Measurements from ENCODE around the gene DENND2A.
A peak's percentile ranks its signal among the peaks of the same experiment; 100 is the strongest.

The DENND2A gene

GRCh38 chr7:140485500-140486265 is 154.9 kb downstream of the DENND2A start:
- WGBS (ENCODE audit: extremely low coverage, insufficient coverage, low lambda C conversion rate): no CpG with 5 or more reads among the region's 14 CpGs
- Histone ChIP-seq H2AK5ac (ENCODE audit: low read length) (peak overlapping the region; percentile 76), H3K36me3 (ENCODE audit: control insufficient read depth, insufficient read depth, low read length) (no peaks in the 10 kb centered on the region), H4K5ac (ENCODE audit: low read length) (peak overlapping the region; percentile 21), H3K4me2 (ENCODE audit: low read length) (no peak overlapping the region), H4K8ac (ENCODE audit: low read depth, low read length) (no peak overlapping the region), H3K56ac (ENCODE audit: low read length) (peak overlapping the region; percentile 87), H3K27me3 (ENCODE audit: insufficient read depth, low read length, poor library complexity) (no peaks in the 10 kb centered on the region), H3K9ac (ENCODE audit: low read length) (peak overlapping the region; percentile 53), H3K79me1 (ENCODE audit: low read length) (no peaks in the 10 kb centered on the region), H3K18ac (ENCODE audit: low read length) (peak overlapping the region; percentile 84), H2BK15ac (replicated peaks; ENCODE audit: low read depth) (no peak overlapping the region), H3K27ac (ENCODE audit: low read depth, low read length) (peak overlapping the region; percentile 86), H3K79me2 (ENCODE audit: control insufficient read depth, insufficient read depth, low read length) (no peaks in the 10 kb centered on the region), H3K4ac (ENCODE audit: low read depth, low read length) (peak overlapping the region; percentile 7), H2BK5ac (ENCODE audit: low read length) (peak overlapping the region; percentile 97), H2BK120ac (ENCODE audit: low read depth, low read length) (peak overlapping the region; percentile 92), H3K4me3 (ENCODE audit: low read length) (no peak overlapping the region), H3K4me1 (ENCODE audit: control insufficient read depth, low read depth, low read length) (peaks cover 6% of the 10 kb centered on the region), H3K23ac (ENCODE audit: low read length) (peak overlapping the region; percentile 76)
- DNase-seq: peak; percentile 42

- Histone ChIP-seq H3K79me1 (ENCODE audit: low read length) (no peaks in the 10 kb centered on the region), H2BK15ac (replicated peaks; ENCODE audit: low read depth) (no peak overlapping the region), H3K27me3 (ENCODE audit: insufficient read depth, low read length, poor library complexity) (no peaks in the 10 kb centered on the region), H3K18ac (ENCODE audit: low read length) (peak overlapping the region; percentile 39), H3K23ac (ENCODE audit: low read length) (peak overlapping the region; percentile 76), H3K4ac (ENCODE audit: low read depth, low read length) (peak overlapping the region; percentile 7), H2BK120ac (ENCODE audit: low read depth, low read length) (peak overlapping the region; percentile 92), H3K27ac (ENCODE audit: low read depth, low read length) (peak overlapping the region; percentile 86), H4K5ac (ENCODE audit: low read length) (peak overlapping the region; percentile 21), H3K4me1 (ENCODE audit: control insufficient read depth, low read depth, low read length) (peaks cover 6% of the 10 kb centered on the region), H2BK5ac (ENCODE audit: low read length) (peak overlapping the region; percentile 97), H2AK5ac (ENCODE audit: low read length) (peak overlapping the region; percentile 76), H3K56ac (ENCODE audit: low read length) (peak overlapping the region; percentile 87), H4K8ac (ENCODE audit: low read depth, low read length) (no peak overlapping the region), H3K36me3 (ENCODE audit: control insufficient read depth, insufficient read depth, low read length) (no peaks in the 10 kb centered on the region), H3K4me2 (ENCODE audit: low read length) (no peak overlapping the region), H3K79me2 (ENCODE audit: control insufficient read depth, insufficient read depth, low read length) (no peaks in the 10 kb centered on the region), H3K9ac (ENCODE audit: low read length) (peak overlapping the region; percentile 53), H3K4me3 (ENCODE audit: low read length) (no peak overlapping the region)
- DNase-seq: peak; percentile 81
- WGBS (ENCODE audit: extremely low coverage, insufficient coverage, low lambda C conversion rate): no CpG with 5 or more reads among the region's 5 CpGs
These were observed 155.6 kb downstream of the DENND2A start for GRCh38 chr7:140484951-140485499.

- no peak overlapping the region for H2BK15ac ChIP-seq (replicated peaks; ENCODE audit: low read depth)
- no peaks in the 10 kb centered on the region for H3K27me3 ChIP-seq (ENCODE audit: insufficient read depth, low read length, poor library complexity)
- peak overlapping the region; percentile 61 for H3K27ac ChIP-seq (ENCODE audit: low read depth, low read length)
- H3K4me1 ChIP-seq (ENCODE audit: control insufficient read depth, low read depth, low read length): peaks cover 8% of the 10 kb centered on the region
- H3K18ac ChIP-seq (ENCODE audit: low read length): peak overlapping the region; percentile 39
- no peaks in the 10 kb centered on the region for H3K79me1 ChIP-seq (ENCODE audit: low read length)
- H3K9ac ChIP-seq (ENCODE audit: low read length): no peak overlapping the region
- H3K36me3 ChIP-seq (ENCODE audit: control insufficient read depth, insufficient read depth, low read length): no peaks in the 10 kb centered on the region
- WGBS (ENCODE audit: extremely low coverage, insufficient coverage, low lambda C conversion rate): no CpG with 5 or more reads among the region's 3 CpGs
- H3K4ac ChIP-seq (ENCODE audit: low read depth, low read length): peak overlapping the region; percentile 48
- no peak overlapping the region for H4K5ac ChIP-seq (ENCODE audit: low read length)
- H3K79me2 ChIP-seq (ENCODE audit: control insufficient read depth, insufficient read depth, low read length): no peaks in the 10 kb centered on the region
- DNase-seq: peak; percentile 89
- H3K56ac ChIP-seq (ENCODE audit: low read length): peak overlapping the region; percentile 20
- no peak overlapping the region for H3K4me2 ChIP-seq (ENCODE audit: low read length)
- H2AK5ac ChIP-seq (ENCODE audit: low read length): no peak overlapping the region
- peak overlapping the region; percentile 51 for H2BK120ac ChIP-seq (ENCODE audit: low read depth, low read length)
- peak overlapping the region; percentile 70 for H2BK5ac ChIP-seq (ENCODE audit: low read length)
- no peak overlapping the region for H4K8ac ChIP-seq (ENCODE audit: low read depth, low read length)
- no peak overlapping the region for H3K23ac ChIP-seq (ENCODE audit: low read length)
- no peak overlapping the region for H3K4me3 ChIP-seq (ENCODE audit: low read length)
These were observed 156.1 kb downstream of the DENND2A start for GRCh38 chr7:140484479-140484878.

- peak overlapping the region; percentile 0 for H3K23ac ChIP-seq (ENCODE audit: low read length)
These were observed 160.9 kb downstream of the DENND2A start for GRCh38 chr7:140479739-140480084.

GRCh38 chr7:140479062-140479738 is 161.4 kb downstream of the DENND2A start, which contains the start of gene MKRN1:
MKRN1 (minus strand) TSS chr7:140479505; CDS start chr7:140479344, 161 bp downstream.
- Histone ChIP-seq H4K8ac (ENCODE audit: low read depth, low read length) (peak within 1 kb of the TSS; percentile 58), H4K5ac (ENCODE audit: low read length) (peak within 1 kb of the TSS; percentile 73), H3K56ac (ENCODE audit: low read length) (peak within 1 kb of the TSS; percentile 95), H3K27me3 (ENCODE audit: insufficient read depth, low read length, poor library complexity) (no peaks in the 10 kb centered on the region), H2AK5ac (ENCODE audit: low read length) (no peak within 1 kb of the TSS), H3K36me3 (ENCODE audit: control insufficient read depth, insufficient read depth, low read length) (no peaks in the 10 kb centered on the region), H2BK15ac (replicated peaks; ENCODE audit: low read depth) (no peak within 1 kb of the TSS), H3K4me3 (ENCODE audit: low read length) (peak within 1 kb of the TSS; percentile 90), H3K79me2 (ENCODE audit: control insufficient read depth, insufficient read depth, low read length) (peaks cover 44% of the 10 kb centered on the region), H3K4ac (ENCODE audit: low read depth, low read length) (peak within 1 kb of the TSS; percentile 21), H3K27ac (ENCODE audit: low read depth, low read length) (peak within 1 kb of the TSS; percentile 96), H2BK120ac (ENCODE audit: low read depth, low read length) (peak within 1 kb of the TSS; percentile 2), H3K79me1 (ENCODE audit: low read length) (no peaks in the 10 kb centered on the region), H3K4me2 (ENCODE audit: low read length) (peak within 1 kb of the TSS; percentile 44), H3K9ac (ENCODE audit: low read length) (peak within 1 kb of the TSS; percentile 93), H2BK5ac (ENCODE audit: low read length) (peak within 1 kb of the TSS; percentile 62), H3K18ac (ENCODE audit: low read length) (peak within 1 kb of the TSS; percentile 88), H3K4me1 (ENCODE audit: control insufficient read depth, low read depth, low read length) (peaks cover 2% of the 10 kb centered on the region), H3K23ac (ENCODE audit: low read length) (peak within 1 kb of the TSS; percentile 0)
- WGBS (ENCODE audit: extremely low coverage, insufficient coverage, low lambda C conversion rate): no CpG with 5 or more reads among the region's 71 CpGs
- DNase-seq: peak; percentile 98

More at GRCh38 chr7:140479739-140480084, 160.9 kb downstream of the DENND2A start:
- DNase-seq: no peak
- Histone ChIP-seq H2BK120ac (ENCODE audit: low read depth, low read length) (no peak overlapping the region), H3K27ac (ENCODE audit: low read depth, low read length) (peak overlapping the region; percentile 10), H2BK5ac (ENCODE audit: low read length) (peak overlapping the region; percentile 35), H3K79me2 (ENCODE audit: control insufficient read depth, insufficient read depth, low read length) (peaks cover 39% of the 10 kb centered on the region), H3K79me1 (ENCODE audit: low read length) (no peaks in the 10 kb centered on the region), H3K27me3 (ENCODE audit: insufficient read depth, low read length, poor library complexity) (no peaks in the 10 kb centered on the region), H3K18ac (ENCODE audit: low read length) (peak overlapping the region; percentile 25), H3K36me3 (ENCODE audit: control insufficient read depth, insufficient read depth, low read length) (no peaks in the 10 kb centered on the region), H4K8ac (ENCODE audit: low read depth, low read length) (no peak overlapping the region), H3K56ac (ENCODE audit: low read length) (peak overlapping the region; percentile 34), H3K4me3 (ENCODE audit: low read length) (peak overlapping the region; percentile 2), H4K5ac (ENCODE audit: low read length) (peak overlapping the region; percentile 73), H3K4me1 (ENCODE audit: control insufficient read depth, low read depth, low read length) (peaks cover 2% of the 10 kb centered on the region), H3K9ac (ENCODE audit: low read length) (peak overlapping the region; percentile 43), H3K4me2 (ENCODE audit: low read length) (peak overlapping the region; percentile 44), H2BK15ac (replicated peaks; ENCODE audit: low read depth) (no peak overlapping the region), H3K4ac (ENCODE audit: low read depth, low read length) (no peak overlapping the region), H2AK5ac (ENCODE audit: low read length) (no peak overlapping the region)
- no CpG with 5 or more reads among the region's 2 CpGs for WGBS (ENCODE audit: extremely low coverage, insufficient coverage, low lambda C conversion rate)

All from mesendoderm (in vitro differentiated cells).